Transverse colon (tissue), 4 donors: ENCODE results near the gene CTCF.
A peak's percentile ranks its signal among the peaks of the same experiment; 100 is the strongest.

Experiments used
- EP300 ChIP-seq: sonication (generic); formaldehyde crosslinking; IDR thresholded peaks from one replicate; pipeline ENCODE4 v1.6.1; 2017; ENCODE audit warnings: antibody characterized with exemption, low read depth
- POLR2A ChIP-seq: fragments of 450-650 bp; IDR thresholded peaks from one replicate; pipeline ENCODE4 v1.6.1; 2016; ENCODE audit warnings: antibody characterized with exemption, mild to moderate bottlenecking, moderate library complexity
- POLR2AphosphoS5 ChIP-seq, 3 donors: sonication (generic); formaldehyde crosslinking; IDR thresholded peaks; one replicate each; pipeline ENCODE4 v1.6.1; 2016; ENCODE audit warnings: antibody characterized with exemption in 3 of 3
- TF ChIP-seq, protein P1 (sequence below), 5 experiments: fragments of 200-600 bp in 3 of 5; fragments of 450-650 bp in 2 of 5; sonication (generic) in 3 of 5; IDR thresholded peaks; 1 replicate in 2 of 5; 2 replicates in 3 of 5; pipeline ENCODE4 v1.5.1; 2016 to 2017; ENCODE audit warnings: antibody characterized with exemption in 5 of 5, inconsistent platforms in 3 of 5, mild to moderate bottlenecking in 2 of 5, moderate library complexity in 1 of 5

DNA sequence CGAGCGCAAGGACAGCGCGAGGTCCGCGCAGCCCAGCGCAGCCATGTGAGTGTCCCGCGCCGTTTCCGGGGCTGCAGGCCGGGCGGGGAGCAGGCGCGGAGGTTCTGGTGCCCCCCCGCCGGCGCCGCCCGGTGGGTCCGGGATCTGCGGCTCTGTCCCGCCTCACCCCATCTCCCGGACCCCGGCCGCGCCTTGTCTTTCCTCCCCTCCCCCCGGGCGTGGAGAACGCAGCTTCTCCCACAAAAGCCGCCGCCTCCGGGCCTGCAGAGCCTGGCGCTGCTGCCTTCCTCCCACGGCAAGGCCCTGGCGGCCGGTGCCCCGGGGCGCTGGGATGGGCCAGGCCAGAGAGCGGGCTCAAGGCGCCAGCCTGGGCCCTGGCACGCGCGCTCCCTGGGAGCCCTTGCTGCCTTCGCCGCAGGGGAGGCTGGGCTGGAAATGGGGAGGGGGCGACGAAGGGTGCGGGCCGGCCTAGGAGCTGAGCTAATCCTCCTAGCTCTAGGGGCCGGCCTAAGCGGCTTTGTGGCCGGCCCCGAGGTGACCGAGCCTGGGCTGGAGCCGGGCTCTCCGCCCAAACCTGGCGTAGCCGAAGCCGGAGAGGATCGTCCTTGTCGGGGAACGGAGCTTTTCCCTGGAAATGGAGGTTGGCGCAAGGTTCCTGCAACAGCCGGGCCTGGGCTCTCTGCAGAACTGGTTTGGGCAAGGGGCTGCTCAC lies 33.3 kb upstream of the CTCF start:
- peak; percentile 20 for TF ChIP-seq POLR2A
- TF ChIP-seq, protein P1, sequence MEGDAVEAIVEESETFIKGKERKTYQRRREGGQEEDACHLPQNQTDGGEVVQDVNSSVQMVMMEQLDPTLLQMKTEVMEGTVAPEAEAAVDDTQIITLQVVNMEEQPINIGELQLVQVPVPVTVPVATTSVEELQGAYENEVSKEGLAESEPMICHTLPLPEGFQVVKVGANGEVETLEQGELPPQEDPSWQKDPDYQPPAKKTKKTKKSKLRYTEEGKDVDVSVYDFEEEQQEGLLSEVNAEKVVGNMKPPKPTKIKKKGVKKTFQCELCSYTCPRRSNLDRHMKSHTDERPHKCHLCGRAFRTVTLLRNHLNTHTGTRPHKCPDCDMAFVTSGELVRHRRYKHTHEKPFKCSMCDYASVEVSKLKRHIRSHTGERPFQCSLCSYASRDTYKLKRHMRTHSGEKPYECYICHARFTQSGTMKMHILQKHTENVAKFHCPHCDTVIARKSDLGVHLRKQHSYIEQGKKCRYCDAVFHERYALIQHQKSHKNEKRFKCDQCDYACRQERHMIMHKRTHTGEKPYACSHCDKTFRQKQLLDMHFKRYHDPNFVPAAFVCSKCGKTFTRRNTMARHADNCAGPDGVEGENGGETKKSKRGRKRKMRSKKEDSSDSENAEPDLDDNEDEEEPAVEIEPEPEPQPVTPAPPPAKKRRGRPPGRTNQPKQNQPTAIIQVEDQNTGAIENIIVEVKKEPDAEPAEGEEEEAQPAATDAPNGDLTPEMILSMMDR (IDR thresholded peaks at IDR 0.05), result no peak
- no peak for TF ChIP-seq EP300
- TF ChIP-seq POLR2AphosphoS5 (IDR thresholded peaks at IDR 0.05), result peak in 1 of 3 donors; percentile 11
